Ascending aorta (tissue), 2 donors: ENCODE results near the gene CFAP54. TPM values are rescaled to one million over a fixed set of nuclear protein-coding genes. Genes with fewer than 3 reads are reported as not detected.

Experiments
- DNase-seq, 2 donors: peaks; one replicate each; pipeline ENCODE4 v3.0.0-alpha.2; 2019; ENCODE audit warnings: low spot score in 2 of 2
- H3K27ac ChIP-seq, 2 donors: fragments of 200-600 bp; sonication (generic); one replicate each; pipeline ENCODE4 v1.5.1; 2016 to 2017; ENCODE audit warnings: mild to moderate bottlenecking in 1 of 2
- H3K27me3 ChIP-seq: fragments of 200-600 bp; sonication (generic); one replicate; pipeline ENCODE4 v1.5.1; 2017
- H3K36me3 ChIP-seq, 2 donors: fragments of 200-600 bp; sonication (generic); one replicate each; pipeline ENCODE4 v1.5.1; 2016
- H3K4me1 ChIP-seq, 2 donors: fragments of 200-600 bp; sonication (generic); one replicate each; pipeline ENCODE4 v1.5.1; 2016 to 2017; ENCODE audit warnings: mild to moderate bottlenecking in 1 of 2
- H3K4me3 ChIP-seq, 2 donors: fragments of 200-600 bp; sonication (generic); one replicate each; pipeline ENCODE4 v1.5.1; 2016 to 2017; ENCODE audit warnings: mild to moderate bottlenecking in 1 of 2
- H3K9me3 ChIP-seq, 2 donors: fragments of 200-600 bp; sonication (generic); one replicate each; pipeline ENCODE4 v1.5.1; 2016
- CTCF ChIP-seq, 3 experiments: fragments of 200-600 bp in 2 of 3; fragments of 450-650 bp in 1 of 3; sonication (generic) in 2 of 3; IDR thresholded peaks; one replicate each; pipeline ENCODE4 v1.5.1; 2016 to 2019; ENCODE audit warnings: antibody characterized with exemption in 3 of 3, mild to moderate bottlenecking in 1 of 3, moderate library complexity in 1 of 3
- intact Hi-C: fragments of 100-400 bp; cut with DNase I; formaldehyde crosslinking; loops from one replicate; pipeline ENCODE4 v1.15.1; 2023
- total RNA-seq: library from RNA; depleted of rRNA; stranded (reverse); fragments of >200 nt; gene quantifications from one replicate; pipeline ENCODE4 v1.1.0, GENCODE V29; 2016

CFAP54 gene
- total RNA-seq, 1 donor from 2014 or later, result not detected

- Histone ChIP-seq H3K4me3 (no peak overlapping the region), H3K27ac (no peak overlapping the region), H3K36me3 (no peaks in the 10 kb centered on the region), H3K4me1 (peaks cover 0 to 8% of the 10 kb centered on the region in 2 donors), H3K9me3 (no peaks in the 10 kb centered on the region), H3K27me3 (no peaks in the 10 kb centered on the region)
- TF ChIP-seq CTCF (IDR thresholded peaks at IDR 0.05), result peak in 1 of 3 experiments; percentile 20
- DNase-seq, result no peak
- intact Hi-C loops, result no loop called here
These were observed 11.3 kb downstream of the CFAP54 start for GRCh38 chr12:96500693-96501092.

GRCh38 chr12:96501133-96501761 is 11.9 kb downstream of the CFAP54 start:
- intact Hi-C loops, result no loop called here
- H3K36me3 ChIP-seq, result no peaks in the 10 kb centered on the region
- TF ChIP-seq CTCF (IDR thresholded peaks at IDR 0.05), result no peak
- peak overlapping the region; percentile 53 to 63 for H3K27ac ChIP-seq
- H3K4me3 ChIP-seq, result no peak overlapping the region
- H3K4me1 ChIP-seq, result peaks cover 0 to 8% of the 10 kb centered on the region in 2 donors
- DNase-seq, result peak in 1 of 2 donors; percentile 67
- H3K27me3 ChIP-seq, result no peaks in the 10 kb centered on the region
- no peaks in the 10 kb centered on the region for H3K9me3 ChIP-seq

- peak overlapping the region; percentile 53 to 63 for H3K27ac ChIP-seq
- no peaks in the 10 kb centered on the region for H3K9me3 ChIP-seq
- no peak for DNase-seq
- no peak for TF ChIP-seq CTCF (IDR thresholded peaks at IDR 0.05)
- H3K36me3 ChIP-seq, result no peaks in the 10 kb centered on the region
- H3K4me3 ChIP-seq, result no peak overlapping the region
- no peaks in the 10 kb centered on the region for H3K27me3 ChIP-seq
- peaks cover 0 to 8% of the 10 kb centered on the region in 2 donors for H3K4me1 ChIP-seq
- intact Hi-C loops, result no loop called here
These were observed 12.5 kb downstream of the CFAP54 start for GRCh38 chr12:96501908-96502307.

GRCh38 chr12:96502477-96502876 is 13.1 kb downstream of the CFAP54 start:
- peak overlapping the region in 1 of 2 donors; percentile 63 for H3K27ac ChIP-seq

GRCh38 chr12:96502949-96503532 is 13.7 kb downstream of the CFAP54 start:
- intact Hi-C loops, result no loop called here
- H3K27ac ChIP-seq, result peak overlapping the region in 1 of 2 donors; percentile 63
- H3K9me3 ChIP-seq, result no peaks in the 10 kb centered on the region
- H3K4me1 ChIP-seq, result peaks cover 0 to 8% of the 10 kb centered on the region in 2 donors
- H3K4me3 ChIP-seq, result no peak overlapping the region
- no peak for DNase-seq
- H3K27me3 ChIP-seq, result no peaks in the 10 kb centered on the region
- no peak for TF ChIP-seq CTCF (IDR thresholded peaks at IDR 0.05)
- no peaks in the 10 kb centered on the region for H3K36me3 ChIP-seq

More at GRCh38 chr12:96502477-96502876, 13.1 kb downstream of the CFAP54 start:
- no peaks in the 10 kb centered on the region for H3K27me3 ChIP-seq
- no peak overlapping the region for H3K4me3 ChIP-seq
- H3K9me3 ChIP-seq, result no peaks in the 10 kb centered on the region
- peaks cover 0 to 8% of the 10 kb centered on the region in 2 donors for H3K4me1 ChIP-seq
- no peaks in the 10 kb centered on the region for H3K36me3 ChIP-seq
- no peak for TF ChIP-seq CTCF (IDR thresholded peaks at IDR 0.05)
- intact Hi-C loops, result no loop called here
- DNase-seq, result no peak
